Glomerular endothelial cell (primary cell): ENCODE data around the gene SH3BP4. TPM values are rescaled to one million over a fixed set of nuclear protein-coding genes. Genes with fewer than 3 reads are reported as not detected.

Experiments
- DNase-seq: peaks from one replicate; pipeline ENCODE4 v3.0.0-alpha.2; 2011; ENCODE audit warnings: low read depth, low spot score; ENCODE audit errors: extremely low read depth
- total RNA-seq: library from RNA; depleted of rRNA; stranded (reverse); fragments of >200 nt; gene quantifications from 2 replicates; pipeline ENCODE4 v1.2.3, GENCODE V29; 2015

SH3BP4 gene
- total RNA-seq, 1 donor from 2014 or later, result 62.5 TPM

DNA sequence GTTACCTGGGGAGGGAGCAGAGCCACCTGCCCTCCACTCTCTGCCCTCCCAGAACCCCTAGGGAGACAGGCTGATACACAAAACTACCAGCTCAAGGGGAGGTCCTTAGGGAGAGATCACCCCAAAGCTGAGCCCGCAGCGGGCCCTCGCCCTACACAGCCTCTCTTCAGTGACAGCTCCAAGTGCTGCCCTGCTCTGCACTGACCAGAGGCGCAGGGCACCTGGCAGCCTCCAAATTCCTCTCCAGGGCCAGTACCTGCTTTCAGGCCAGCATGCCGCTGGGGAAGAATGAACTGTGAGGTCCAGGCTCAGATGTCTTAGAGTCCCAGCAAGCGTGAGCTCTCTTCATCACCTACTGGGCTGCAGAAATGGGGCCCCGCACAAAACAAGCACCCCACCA, 11.3 kb upstream of the SH3BP4 start:
- DNase-seq, result no peak

DNA sequence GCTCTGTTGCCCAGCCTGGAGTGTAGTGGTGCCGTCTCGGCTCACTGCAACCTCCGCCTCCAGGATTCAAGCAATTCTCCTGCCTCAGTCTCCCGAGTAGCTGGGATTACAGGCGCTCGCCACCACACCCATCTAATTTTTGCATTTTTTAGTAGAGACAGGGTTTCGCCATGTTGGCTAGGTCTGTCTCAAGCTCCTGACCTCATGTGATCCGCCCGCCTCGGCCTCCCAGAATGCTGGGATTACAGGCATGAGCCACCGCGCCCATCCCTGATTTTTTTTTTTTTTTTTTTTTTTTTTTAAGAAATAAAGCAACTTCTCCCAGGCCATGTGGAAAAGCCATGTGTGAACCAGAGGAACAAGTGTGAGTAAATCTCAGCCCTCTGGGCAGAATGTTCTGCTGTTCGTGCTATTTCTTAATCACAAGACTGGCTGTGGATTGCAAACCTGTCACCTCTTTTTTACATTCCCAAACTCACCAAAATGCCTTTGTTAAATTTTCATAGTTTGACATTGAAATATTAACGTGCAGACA, 6.4 kb upstream of the SH3BP4 start:
- DNase-seq, result no peak

DNA sequence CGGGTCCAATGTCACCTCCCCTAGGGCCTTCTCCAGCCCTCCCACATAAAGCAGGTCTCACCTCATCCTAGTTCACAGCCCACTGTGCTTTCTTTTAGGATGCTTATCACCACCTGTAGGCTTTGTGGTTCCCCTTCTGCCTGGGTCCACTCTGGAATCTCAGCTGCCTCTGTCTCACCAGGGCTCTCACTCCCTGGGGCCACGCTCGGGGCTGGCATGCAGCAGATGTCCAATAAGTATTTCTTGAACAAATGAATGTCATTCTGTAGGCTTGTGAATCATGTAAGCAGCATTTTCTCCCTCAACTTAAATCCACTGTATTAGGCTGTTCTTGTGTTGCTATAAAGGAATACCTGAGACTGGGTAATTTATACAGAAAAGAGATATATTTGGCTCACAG, 4.3 kb upstream of the SH3BP4 start:
- no peak for DNase-seq

DNA sequence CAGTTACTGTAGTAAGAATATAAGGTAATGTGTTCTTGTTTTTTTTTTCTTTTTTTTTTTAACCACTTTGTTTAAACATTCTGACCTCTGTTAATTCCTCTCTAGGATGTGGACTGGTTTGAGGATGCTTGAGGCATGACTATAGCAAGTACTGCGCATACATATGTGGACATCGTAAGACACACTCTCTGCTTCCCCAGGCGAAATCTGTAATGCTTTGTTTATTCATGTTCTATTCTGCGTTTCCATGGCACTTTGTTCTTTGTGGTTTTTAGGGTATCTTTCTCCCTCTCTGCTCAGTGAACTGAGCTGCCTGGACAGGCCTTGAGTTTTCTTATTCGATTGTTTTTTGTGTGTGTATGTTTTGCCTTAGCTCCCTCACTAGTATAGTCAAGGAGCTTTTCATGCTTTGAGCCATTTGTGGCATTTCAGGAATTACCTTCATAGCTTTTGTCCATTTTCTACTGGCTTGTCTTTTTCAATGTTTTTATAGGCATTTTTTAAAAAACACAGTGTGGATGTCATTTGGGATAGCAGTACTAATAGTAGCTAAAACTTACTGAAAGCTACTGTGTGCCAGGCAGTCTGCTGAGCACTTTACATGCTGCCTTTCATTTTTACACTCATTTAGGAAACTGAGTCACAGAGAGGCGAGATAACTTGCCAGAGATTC, 1.9 kb upstream of the SH3BP4 start:
- DNase-seq, result no peak

DNA sequence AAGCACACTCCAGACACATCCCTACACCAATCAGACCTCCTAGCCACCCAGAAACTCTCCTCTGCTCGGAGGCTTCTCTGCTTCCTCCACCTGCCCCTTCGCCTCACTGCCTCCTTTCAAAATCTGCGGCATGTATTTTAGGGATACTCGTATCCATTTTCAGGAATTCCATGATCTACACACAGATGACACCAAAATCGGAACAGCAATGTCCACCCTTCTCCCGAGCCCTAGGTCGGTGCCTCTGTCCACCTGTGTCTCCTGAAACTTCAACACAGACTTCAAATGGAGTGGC, 1.4 kb upstream of the SH3BP4 start:
- no peak for DNase-seq

DNA sequence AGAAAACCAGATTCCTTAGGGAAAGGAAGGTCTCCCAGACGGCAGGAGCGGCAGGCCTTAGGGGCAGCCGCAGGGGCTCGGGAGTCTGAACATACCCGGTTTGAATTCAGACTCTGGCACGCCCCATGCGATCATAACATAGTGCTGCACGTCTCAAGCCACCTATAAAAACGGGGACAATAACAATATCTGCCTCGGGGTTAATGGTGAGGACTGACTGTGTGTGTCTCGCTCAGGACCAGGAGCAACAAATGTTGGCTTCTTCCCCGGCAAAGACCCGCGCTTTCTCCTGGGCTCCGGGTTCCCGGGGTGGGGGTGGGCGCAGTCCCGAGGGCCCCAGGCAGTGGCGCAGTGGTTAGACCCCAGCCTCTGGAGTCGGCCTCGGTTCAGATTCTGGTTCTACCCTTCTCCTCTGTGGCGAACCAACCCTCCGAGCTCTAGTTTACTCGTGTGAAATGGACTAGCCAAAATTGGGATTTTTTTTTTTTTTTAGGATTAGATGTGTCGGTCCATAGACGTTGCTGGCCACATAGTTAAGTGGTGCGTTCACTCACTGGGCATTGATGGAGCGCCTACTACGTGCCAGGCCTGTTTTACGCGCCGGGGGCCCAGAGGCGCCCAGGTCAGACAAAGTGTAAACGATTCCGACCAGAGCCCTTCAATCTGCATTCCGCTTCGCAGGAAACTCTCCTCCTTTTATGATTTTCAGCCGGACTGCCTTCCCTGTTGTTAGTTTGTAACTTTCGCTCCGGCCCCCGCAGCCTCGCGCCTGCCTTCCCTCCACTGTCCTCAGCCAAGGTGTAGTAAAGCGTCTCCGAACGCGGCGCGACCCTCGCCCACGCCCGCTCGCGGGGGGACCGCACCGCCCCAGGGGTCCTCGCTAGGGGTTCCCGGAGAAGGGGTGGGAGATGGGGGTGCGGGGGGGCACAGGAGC, 820 bp upstream of the SH3BP4 start:
- DNase-seq, result no peak

- no peak for DNase-seq
These were observed 676 bp downstream of the SH3BP4 start for GRCh38 chr2:234952270-234953115.

- no peak for DNase-seq
These were observed 1.6 kb downstream of the SH3BP4 start for GRCh38 chr2:234953116-234954031.

DNA sequence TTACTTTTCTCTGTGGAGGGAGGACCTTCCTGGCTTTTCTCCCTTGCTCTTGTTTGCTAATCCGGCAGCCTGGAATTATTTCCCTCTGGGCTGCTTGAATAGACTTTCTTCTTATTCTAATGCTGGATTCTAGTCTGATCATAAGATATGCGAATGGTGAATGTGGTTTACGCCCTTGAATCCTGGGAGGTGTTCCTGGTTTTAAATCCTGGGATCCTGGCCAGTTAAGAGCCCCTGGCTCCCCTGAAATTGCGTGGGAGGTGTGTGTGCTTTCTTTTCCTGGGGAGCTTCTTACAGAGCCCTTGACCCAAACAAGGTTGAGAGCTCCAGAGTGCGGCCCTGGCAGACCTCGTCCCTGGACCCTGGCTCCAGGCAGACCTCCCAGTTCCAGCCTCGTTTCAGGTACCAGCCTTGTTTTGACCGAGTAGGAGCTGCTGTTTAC, 2.8 kb downstream of the SH3BP4 start:
- no peak for DNase-seq

GRCh38 chr2:234955091-234955591, 3.3 kb downstream of the SH3BP4 start:
- no peak for DNase-seq

GRCh38 chr2:234955971-234956509, 4.2 kb downstream of the SH3BP4 start:
- no peak for DNase-seq

GRCh38 chr2:234957834-234958135, 6.0 kb downstream of the SH3BP4 start:
- DNase-seq, result no peak

- no peak for DNase-seq
These were observed 6.5 kb downstream of the SH3BP4 start for GRCh38 chr2:234958311-234958710.

DNA sequence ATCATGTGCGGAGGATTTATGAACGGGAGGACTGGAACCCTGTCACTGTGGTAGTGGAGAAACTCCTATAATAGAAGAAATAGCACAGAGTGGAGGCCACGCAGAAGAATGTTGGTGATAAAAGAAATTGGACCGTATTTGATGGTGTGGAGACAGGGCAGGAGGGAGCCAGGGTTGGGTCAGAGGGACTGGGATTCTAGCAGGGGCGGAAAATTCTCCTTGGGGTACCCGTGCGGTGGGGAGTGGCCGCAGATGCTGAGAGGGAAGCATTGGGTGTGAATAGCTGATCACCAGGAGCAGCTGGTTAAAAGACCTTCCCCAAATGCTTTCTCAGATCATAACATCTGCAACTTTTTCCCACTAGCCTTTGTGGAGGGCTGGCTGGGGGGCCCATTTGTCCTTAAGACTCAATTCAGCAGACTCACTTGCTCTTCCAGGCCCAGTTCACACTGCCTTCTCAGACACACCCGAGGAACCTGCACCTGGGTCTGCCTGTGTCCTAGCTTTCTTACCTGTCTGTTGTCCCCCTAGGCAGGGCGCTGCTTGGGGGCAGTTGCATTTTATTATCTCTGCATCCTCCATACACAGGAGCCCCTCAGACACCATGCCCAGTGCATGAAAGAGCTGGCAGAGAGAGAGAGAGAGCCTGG, 7.1 kb downstream of the SH3BP4 start:
- no peak for DNase-seq

GRCh38 chr2:234960175-234961088, 8.6 kb downstream of the SH3BP4 start:
- DNase-seq, result no peak

DNA sequence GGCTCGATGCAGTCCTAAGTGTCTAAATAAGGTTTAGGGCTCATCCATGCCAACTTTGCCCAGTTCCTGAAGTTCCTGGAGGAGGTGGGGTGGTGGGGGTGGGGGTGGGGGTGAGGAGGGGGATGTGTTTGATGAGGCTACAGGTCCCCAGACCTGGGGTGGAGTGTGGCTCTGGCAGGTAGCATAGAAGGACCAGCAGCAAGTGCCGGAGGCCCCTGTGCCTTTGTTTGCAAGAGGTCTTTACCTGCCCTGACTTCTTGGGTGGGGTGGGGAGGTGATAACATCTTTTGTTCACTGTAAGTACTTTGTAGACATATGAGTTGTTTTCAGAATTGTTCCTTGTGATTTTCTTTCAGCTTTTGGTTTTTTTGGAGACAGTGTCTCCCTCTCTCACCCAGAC, 10.0 kb downstream of the SH3BP4 start:
- DNase-seq, result no peak

DNA sequence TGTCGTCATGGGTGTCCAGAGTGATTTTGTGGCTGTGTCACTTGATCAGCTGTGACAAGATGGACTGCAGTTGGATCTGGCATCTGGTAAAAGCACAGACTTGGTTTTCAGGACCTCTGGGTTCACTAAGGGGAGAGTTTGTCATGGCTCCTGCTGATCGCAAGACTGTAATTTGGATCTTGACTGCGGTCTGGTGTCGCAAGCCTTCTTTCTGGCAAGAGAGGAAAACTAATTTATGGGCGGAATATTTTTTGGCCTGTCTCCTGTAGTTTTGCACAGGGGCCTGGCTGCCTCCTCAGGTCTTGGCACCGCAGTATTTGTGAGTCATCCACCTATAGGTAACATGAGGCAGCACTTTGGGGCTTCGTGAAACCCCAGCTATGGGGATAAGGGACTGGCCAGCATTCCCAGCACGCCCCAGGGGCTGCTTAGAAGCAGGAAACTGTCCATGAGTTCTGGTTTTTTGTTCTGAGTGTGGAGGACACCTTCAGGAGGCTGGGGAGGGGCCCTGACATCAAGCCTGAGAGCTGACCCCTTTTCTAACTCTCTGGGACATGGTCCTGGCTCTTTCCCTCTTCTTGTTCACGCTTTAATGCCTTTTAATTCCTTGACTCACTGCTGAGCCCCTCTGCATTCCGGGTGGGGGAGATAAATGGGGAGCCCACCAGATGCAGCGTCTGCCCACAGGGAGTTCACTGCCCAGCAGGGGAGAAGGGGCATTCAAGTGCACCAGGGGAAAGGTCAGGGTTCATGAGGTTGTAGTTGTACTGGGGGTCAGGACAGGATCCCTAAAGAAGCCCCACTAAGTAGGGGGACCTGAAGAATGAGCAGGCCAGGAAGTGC, 12.2 kb downstream of the SH3BP4 start:
- DNase-seq, result no peak
